ENCODE measurements around the gene MZT2A.
"Not testable (repeated sequence)": the region's sequence is repeated elsewhere in the genome, so short reads cannot be mapped to it uniquely, and the experiment has no call there.

MZT2A gene

GRCh38 chr2:131516621-131517020 lies 24.4 kb upstream of the MZT2A start:
- H2BK5ac ChIP-seq (ENCODE audit: low read depth, low read length, poor library complexity, severe bottlenecking); H2BK120ac ChIP-seq (ENCODE audit: low read depth, low read length); H2BK12ac ChIP-seq (ENCODE audit: low read length in 2 of 2); H3K27me3 ChIP-seq (ENCODE audit: control insufficient read depth in 1 of 2, insufficient read depth in 1 of 2, low read length in 2 of 2); H3K23ac ChIP-seq (ENCODE audit: low read length in 2 of 2); H3K27ac ChIP-seq (ENCODE audit: low read length, poor library complexity, severe bottlenecking); H3K4me3 ChIP-seq (ENCODE audit: insufficient read depth in 1 of 2, low read depth in 1 of 2, low read length in 2 of 2); H2AFZ ChIP-seq (ENCODE audit: low read depth, low read length); DNase-seq; H3K4me2 ChIP-seq (ENCODE audit: low read length, poor library complexity, severe bottlenecking); H3K4ac ChIP-seq (ENCODE audit: low read depth in 1 of 2, low read length in 2 of 2); H4K8ac ChIP-seq (ENCODE audit: low read length); H3K14ac ChIP-seq (ENCODE audit: low read length in 2 of 2); H3K9ac ChIP-seq (ENCODE audit: low read length); H3K9me3 ChIP-seq (ENCODE audit: control insufficient read depth, low read length); H3K79me1 ChIP-seq (replicated peaks; ENCODE audit: low read length, poor library complexity, severe bottlenecking); H2AK5ac ChIP-seq (ENCODE audit: low read length, severe bottlenecking); H4K91ac ChIP-seq (ENCODE audit: low read length); H3K18ac ChIP-seq (ENCODE audit: low read depth in 1 of 2, low read length in 2 of 2); H2BK15ac ChIP-seq (ENCODE audit: low read depth, poor library complexity, severe bottlenecking): not testable (repeated sequence)
- peaks cover 28 to 73% of the 10 kb centered on the region in 2 experiments for H3K36me3 ChIP-seq (ENCODE audit: control insufficient read depth in 1 of 2, insufficient read depth in 2 of 2, low read depth in 1 of 2, low read length in 2 of 2)
- H3K4me1 ChIP-seq (ENCODE audit: control insufficient read depth, insufficient read depth, low read depth, low read length): peaks cover 15% of the 10 kb centered on the region
- WGBS: 91% methylated on average over 11 of the region's 11 CpGs

GRCh38 chr2:131516011-131516410 lies 23.8 kb upstream of the MZT2A start:
- H3K36me3 ChIP-seq (ENCODE audit: control insufficient read depth in 1 of 2, insufficient read depth in 2 of 2, low read depth in 1 of 2, low read length in 2 of 2): peaks cover 28 to 72% of the 10 kb centered on the region in 2 experiments
- H3K4me2 ChIP-seq (ENCODE audit: low read length, poor library complexity, severe bottlenecking): no peak overlapping the region
- H3K27ac ChIP-seq (ENCODE audit: low read length, poor library complexity, severe bottlenecking): no peak overlapping the region
- H3K4ac ChIP-seq (ENCODE audit: low read depth in 1 of 2, low read length in 2 of 2): no peak overlapping the region
- peaks cover 19% of the 10 kb centered on the region for H3K4me1 ChIP-seq (ENCODE audit: control insufficient read depth, insufficient read depth, low read depth, low read length)
- H4K8ac ChIP-seq (ENCODE audit: low read length): no peak overlapping the region
- H3K27me3 ChIP-seq (ENCODE audit: control insufficient read depth in 1 of 2, insufficient read depth in 1 of 2, low read length in 2 of 2): no peaks in the 10 kb centered on the region
- no peaks in the 10 kb centered on the region for H3K9me3 ChIP-seq (ENCODE audit: control insufficient read depth, low read length)
- no peak overlapping the region for H3K18ac ChIP-seq (ENCODE audit: low read depth in 1 of 2, low read length in 2 of 2)
- H3K4me3 ChIP-seq (ENCODE audit: insufficient read depth in 1 of 2, low read depth in 1 of 2, low read length in 2 of 2): no peak overlapping the region
- H2AFZ ChIP-seq (ENCODE audit: low read depth, low read length): no peak overlapping the region
- H3K79me1 ChIP-seq (replicated peaks; ENCODE audit: low read length, poor library complexity, severe bottlenecking): peaks cover 6% of the 10 kb centered on the region
- H3K14ac ChIP-seq (ENCODE audit: low read length in 2 of 2): no peak overlapping the region
- H2BK12ac ChIP-seq (ENCODE audit: low read length in 2 of 2): no peak overlapping the region
- H4K91ac ChIP-seq (ENCODE audit: low read length): no peak overlapping the region
- H2BK120ac ChIP-seq (ENCODE audit: low read depth, low read length): no peak overlapping the region
- no peak overlapping the region for H2BK15ac ChIP-seq (ENCODE audit: low read depth, poor library complexity, severe bottlenecking)
- WGBS: 96% methylated on average over 10 of the region's 10 CpGs
- no peak overlapping the region for H3K23ac ChIP-seq (ENCODE audit: low read length in 2 of 2)
- no peak overlapping the region for H2BK5ac ChIP-seq (ENCODE audit: low read depth, low read length, poor library complexity, severe bottlenecking)
- H2AK5ac ChIP-seq (ENCODE audit: low read length, severe bottlenecking): no peak overlapping the region
- no peak for DNase-seq
- H3K9ac ChIP-seq (ENCODE audit: low read length): no peak overlapping the region

GRCh38 chr2:131515235-131515634 lies 23.0 kb upstream of the MZT2A start:
- H3K23ac ChIP-seq (ENCODE audit: low read length in 2 of 2); H3K14ac ChIP-seq (ENCODE audit: low read length in 2 of 2); H2BK120ac ChIP-seq (ENCODE audit: low read depth, low read length); H2AK5ac ChIP-seq (ENCODE audit: low read length, severe bottlenecking); H3K9me3 ChIP-seq (ENCODE audit: control insufficient read depth, low read length); H3K4ac ChIP-seq (ENCODE audit: low read depth in 1 of 2, low read length in 2 of 2); H3K4me2 ChIP-seq (ENCODE audit: low read length, poor library complexity, severe bottlenecking); H3K27ac ChIP-seq (ENCODE audit: low read length, poor library complexity, severe bottlenecking); H4K8ac ChIP-seq (ENCODE audit: low read length); H3K4me3 ChIP-seq (ENCODE audit: insufficient read depth in 1 of 2, low read depth in 1 of 2, low read length in 2 of 2); H3K27me3 ChIP-seq (ENCODE audit: control insufficient read depth in 1 of 2, insufficient read depth in 1 of 2, low read length in 2 of 2); H3K18ac ChIP-seq (ENCODE audit: low read depth in 1 of 2, low read length in 2 of 2); H2BK12ac ChIP-seq (ENCODE audit: low read length in 2 of 2); H3K79me1 ChIP-seq (replicated peaks; ENCODE audit: low read length, poor library complexity, severe bottlenecking); H3K9ac ChIP-seq (ENCODE audit: low read length); H2BK15ac ChIP-seq (ENCODE audit: low read depth, poor library complexity, severe bottlenecking); H2BK5ac ChIP-seq (ENCODE audit: low read depth, low read length, poor library complexity, severe bottlenecking); H2AFZ ChIP-seq (ENCODE audit: low read depth, low read length); DNase-seq; H4K91ac ChIP-seq (ENCODE audit: low read length): not testable (repeated sequence)
- Histone ChIP-seq H3K4me1 (ENCODE audit: control insufficient read depth, insufficient read depth, low read depth, low read length) (peaks cover 24% of the 10 kb centered on the region), H3K36me3 (ENCODE audit: control insufficient read depth in 1 of 2, insufficient read depth in 2 of 2, low read depth in 1 of 2, low read length in 2 of 2) (peaks cover 24 to 67% of the 10 kb centered on the region in 2 experiments)
- 94% methylated on average over 7 of the region's 14 CpGs for WGBS

- DNase-seq; H3K23ac ChIP-seq (ENCODE audit: low read length in 2 of 2); H4K91ac ChIP-seq (ENCODE audit: low read length); H3K4me3 ChIP-seq (ENCODE audit: insufficient read depth in 1 of 2, low read depth in 1 of 2, low read length in 2 of 2); H3K18ac ChIP-seq (ENCODE audit: low read depth in 1 of 2, low read length in 2 of 2); H3K14ac ChIP-seq (ENCODE audit: low read length in 2 of 2); H3K27ac ChIP-seq (ENCODE audit: low read length, poor library complexity, severe bottlenecking); H3K9me3 ChIP-seq (ENCODE audit: control insufficient read depth, low read length); H2BK12ac ChIP-seq (ENCODE audit: low read length in 2 of 2); H3K4ac ChIP-seq (ENCODE audit: low read depth in 1 of 2, low read length in 2 of 2); H3K79me1 ChIP-seq (replicated peaks; ENCODE audit: low read length, poor library complexity, severe bottlenecking); H3K4me2 ChIP-seq (ENCODE audit: low read length, poor library complexity, severe bottlenecking); H2BK15ac ChIP-seq (ENCODE audit: low read depth, poor library complexity, severe bottlenecking); H3K27me3 ChIP-seq (ENCODE audit: control insufficient read depth in 1 of 2, insufficient read depth in 1 of 2, low read length in 2 of 2); H4K8ac ChIP-seq (ENCODE audit: low read length); H3K9ac ChIP-seq (ENCODE audit: low read length); H2AK5ac ChIP-seq (ENCODE audit: low read length, severe bottlenecking); H2AFZ ChIP-seq (ENCODE audit: low read depth, low read length); H2BK120ac ChIP-seq (ENCODE audit: low read depth, low read length); H2BK5ac ChIP-seq (ENCODE audit: low read depth, low read length, poor library complexity, severe bottlenecking): not testable (repeated sequence)
- Histone ChIP-seq H3K36me3 (ENCODE audit: control insufficient read depth in 1 of 2, insufficient read depth in 2 of 2, low read depth in 1 of 2, low read length in 2 of 2) (peaks cover 25 to 67% of the 10 kb centered on the region in 2 experiments), H3K4me1 (ENCODE audit: control insufficient read depth, insufficient read depth, low read depth, low read length) (peaks cover 26% of the 10 kb centered on the region)
- 98% methylated on average over 14 of the region's 15 CpGs for WGBS
These were observed 22.4 kb upstream of the MZT2A start for GRCh38 chr2:131514408-131515166.

Data from mesenchymal stem cell (in vitro differentiated cells and primary cell).